ENCODE results near the gene TREM1.

- TF ChIP-seq, protein P1, sequence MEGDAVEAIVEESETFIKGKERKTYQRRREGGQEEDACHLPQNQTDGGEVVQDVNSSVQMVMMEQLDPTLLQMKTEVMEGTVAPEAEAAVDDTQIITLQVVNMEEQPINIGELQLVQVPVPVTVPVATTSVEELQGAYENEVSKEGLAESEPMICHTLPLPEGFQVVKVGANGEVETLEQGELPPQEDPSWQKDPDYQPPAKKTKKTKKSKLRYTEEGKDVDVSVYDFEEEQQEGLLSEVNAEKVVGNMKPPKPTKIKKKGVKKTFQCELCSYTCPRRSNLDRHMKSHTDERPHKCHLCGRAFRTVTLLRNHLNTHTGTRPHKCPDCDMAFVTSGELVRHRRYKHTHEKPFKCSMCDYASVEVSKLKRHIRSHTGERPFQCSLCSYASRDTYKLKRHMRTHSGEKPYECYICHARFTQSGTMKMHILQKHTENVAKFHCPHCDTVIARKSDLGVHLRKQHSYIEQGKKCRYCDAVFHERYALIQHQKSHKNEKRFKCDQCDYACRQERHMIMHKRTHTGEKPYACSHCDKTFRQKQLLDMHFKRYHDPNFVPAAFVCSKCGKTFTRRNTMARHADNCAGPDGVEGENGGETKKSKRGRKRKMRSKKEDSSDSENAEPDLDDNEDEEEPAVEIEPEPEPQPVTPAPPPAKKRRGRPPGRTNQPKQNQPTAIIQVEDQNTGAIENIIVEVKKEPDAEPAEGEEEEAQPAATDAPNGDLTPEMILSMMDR (conservative IDR thresholded peaks at IDR 0.05), result no peak
- TF ChIP-seq ZFX (IDR thresholded peaks at IDR 0.05), result no peak
Measured at GRCh38 chr6:41325446-41326066, 39.1 kb upstream of the TREM1 start.
